NOMO-1 treated with DMSO at 0.1 percent for 48 hours (cell line): ENCODE measurements around the gene WNT3.

Source experiments
- DNase-seq: peaks from one replicate; lab custom pipeline; 2025; ENCODE audit not compliant: unreplicated experiment; lab: John Stamatoyannopoulos, UW

Gene WNT3

GRCh38 chr17:46789610-46790009 lies 28.9 kb downstream of the WNT3 start:
- DNase-seq: no peak

GRCh38 chr17:46788796-46789195 lies 29.7 kb downstream of the WNT3 start:
- DNase-seq: no peak

- no peak for DNase-seq
These were observed 30.2 kb downstream of the WNT3 start for GRCh38 chr17:46788300-46788699.

DNA sequence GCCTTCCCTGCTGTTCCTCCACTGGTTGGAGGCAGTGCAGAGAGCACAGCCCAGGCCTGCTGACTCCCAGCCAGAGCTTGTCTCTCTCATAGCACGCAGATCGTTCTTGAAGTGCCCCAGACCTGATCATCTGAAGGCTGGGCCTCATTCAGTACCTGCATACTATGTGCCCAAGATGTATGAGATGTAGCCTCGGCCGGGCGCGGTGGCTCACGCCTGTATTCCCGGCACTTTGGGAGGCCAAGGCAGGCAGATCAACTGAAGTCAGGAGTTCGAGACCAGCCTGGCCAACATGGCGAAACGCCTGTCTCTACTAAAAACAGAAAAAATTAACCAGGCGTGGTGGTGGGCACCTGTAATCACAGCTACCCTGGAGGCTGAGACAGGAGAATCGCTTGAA lies 31.0 kb downstream of the WNT3 start:
- DNase-seq: no peak

- DNase-seq: no peak
These were observed 32.8 kb downstream of the WNT3 start for GRCh38 chr17:46785696-46786095.

DNA sequence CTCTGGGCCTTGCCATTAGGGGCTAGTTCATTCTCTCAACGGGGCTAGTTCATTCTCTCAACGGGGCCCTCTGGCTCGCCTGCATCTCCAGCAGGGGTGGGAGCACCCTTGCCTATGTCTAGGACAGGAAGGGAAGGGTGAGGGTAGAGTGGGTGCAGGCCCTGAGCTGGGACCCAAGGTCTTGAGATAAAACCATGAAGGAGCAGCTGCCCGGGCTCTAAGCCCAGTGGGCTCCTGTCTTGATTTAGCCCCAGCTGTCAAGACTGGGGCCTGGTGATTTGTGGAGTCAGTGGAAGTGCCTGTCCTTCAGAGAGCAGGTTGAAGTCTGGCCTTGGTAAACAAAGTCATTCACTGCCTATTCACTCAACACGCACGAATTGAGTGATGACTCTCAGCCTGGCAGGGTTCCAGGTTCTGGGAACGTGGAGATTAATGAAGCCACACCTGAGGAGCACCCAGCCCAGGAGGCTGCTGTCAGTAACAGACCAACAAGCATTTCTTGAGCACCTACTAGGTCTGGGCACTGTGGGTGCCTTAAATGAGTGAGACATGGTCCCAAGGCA lies 35.4 kb downstream of the WNT3 start:
- DNase-seq: no peak

DNA sequence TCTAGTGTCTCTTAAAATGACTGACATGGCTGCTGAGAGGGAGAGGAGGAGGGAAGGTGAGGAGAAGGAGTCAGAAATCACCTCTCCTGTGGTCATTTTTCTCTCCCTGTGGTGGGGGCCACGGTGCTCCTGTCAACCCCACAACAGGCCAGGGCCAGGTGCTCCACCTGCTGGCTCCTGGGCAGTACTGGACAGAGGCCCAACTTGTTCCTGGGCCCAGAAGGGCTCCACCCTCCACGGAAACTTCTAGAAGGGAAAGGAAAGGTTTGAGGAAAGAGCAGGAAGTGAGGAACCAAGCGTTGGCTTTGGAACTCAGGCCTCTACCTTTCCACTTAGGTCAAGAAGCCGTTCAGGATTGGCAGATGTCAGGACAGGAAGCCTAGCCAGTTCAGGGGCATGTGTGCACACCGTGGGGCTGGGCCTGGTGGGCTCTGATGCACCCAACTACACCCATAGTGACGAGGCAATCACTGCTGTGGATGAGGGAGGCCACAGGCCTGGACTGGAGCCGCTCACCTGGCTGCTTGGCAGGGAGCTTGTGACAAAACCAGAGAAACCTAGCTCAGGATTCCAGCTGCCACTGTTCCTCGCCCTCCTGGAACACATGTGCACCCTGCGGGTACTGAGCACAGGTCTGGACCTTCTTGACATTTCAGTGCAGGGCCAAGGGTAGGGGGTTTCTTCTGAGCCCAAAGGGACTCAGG lies 36.1 kb downstream of the WNT3 start:
- DNase-seq: no peak

- no peak for DNase-seq
These were observed 38.5 kb downstream of the WNT3 start for GRCh38 chr17:46780003-46780373.

GRCh38 chr17:46777943-46778915 lies 40.3 kb downstream of the WNT3 start:
- DNase-seq: no peak

GRCh38 chr17:46776298-46777005 lies 42.0 kb downstream of the WNT3 start:
- DNase-seq: no peak

- no peak for DNase-seq
These were observed 44.3 kb downstream of the WNT3 start for GRCh38 chr17:46774108-46774737.

- no peak for DNase-seq
These were observed 44.8 kb downstream of the WNT3 start for GRCh38 chr17:46773676-46774075.

DNA sequence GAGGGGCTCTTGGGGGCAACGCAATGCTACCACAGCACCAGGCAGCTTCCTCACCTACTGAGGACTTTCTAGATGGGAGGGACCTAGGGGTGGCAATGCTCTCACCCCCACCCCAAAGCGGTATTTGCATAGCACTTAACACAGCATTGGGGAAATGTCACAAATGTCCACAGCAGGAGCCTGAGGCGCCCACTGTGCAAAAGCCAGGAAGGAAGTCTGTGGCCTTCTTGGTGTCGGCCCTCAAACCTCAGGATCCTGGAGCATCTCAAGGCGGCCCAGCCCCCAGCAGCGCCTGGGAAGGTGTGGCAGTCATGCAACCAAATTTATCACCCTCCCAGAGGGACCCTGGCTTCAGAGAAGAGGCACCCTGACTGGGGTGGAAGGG lies 45.3 kb downstream of the WNT3 start:
- no peak for DNase-seq

DNA sequence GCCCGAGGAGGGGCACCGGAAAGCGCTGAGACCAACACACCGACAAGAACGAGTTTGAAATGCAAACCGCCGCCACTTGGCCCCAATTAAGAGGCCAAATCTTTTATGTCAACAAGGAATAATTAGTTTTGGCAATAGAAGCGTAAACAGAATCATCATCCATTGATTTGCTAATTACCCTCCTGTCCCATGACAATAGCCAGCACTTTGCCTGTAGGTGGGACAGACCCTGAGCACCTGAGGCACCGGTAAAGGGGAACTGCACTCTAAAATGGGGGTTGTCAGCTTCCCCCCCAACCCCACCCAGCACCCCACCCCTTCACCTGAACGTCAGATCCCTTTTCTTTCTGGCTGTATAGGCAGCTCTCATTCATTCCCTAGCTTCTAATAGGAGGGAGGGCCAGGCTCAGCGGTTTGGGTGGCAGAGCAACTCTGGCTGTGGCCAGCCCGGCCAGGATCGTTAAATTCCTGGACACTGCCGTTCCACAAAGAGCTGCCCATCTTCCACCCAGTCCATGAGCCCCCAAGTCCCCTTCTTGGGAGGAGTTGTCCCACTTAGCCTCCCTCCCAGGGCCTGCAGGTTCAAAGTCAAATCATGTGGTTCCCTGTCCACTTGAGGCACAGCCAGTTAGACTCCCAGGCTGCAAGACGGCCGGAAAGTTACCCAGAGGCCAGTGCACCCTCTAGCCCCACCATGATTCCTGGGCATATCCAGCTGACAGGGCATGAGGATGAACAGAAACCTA lies 45.8 kb downstream of the WNT3 start:
- DNase-seq: no peak

GRCh38 chr17:46771561-46772474 lies 46.7 kb downstream of the WNT3 start:
- DNase-seq: no peak

GRCh38 chr17:46770818-46771560 lies 47.5 kb downstream of the WNT3 start:
- peak; percentile 13 for DNase-seq

DNA sequence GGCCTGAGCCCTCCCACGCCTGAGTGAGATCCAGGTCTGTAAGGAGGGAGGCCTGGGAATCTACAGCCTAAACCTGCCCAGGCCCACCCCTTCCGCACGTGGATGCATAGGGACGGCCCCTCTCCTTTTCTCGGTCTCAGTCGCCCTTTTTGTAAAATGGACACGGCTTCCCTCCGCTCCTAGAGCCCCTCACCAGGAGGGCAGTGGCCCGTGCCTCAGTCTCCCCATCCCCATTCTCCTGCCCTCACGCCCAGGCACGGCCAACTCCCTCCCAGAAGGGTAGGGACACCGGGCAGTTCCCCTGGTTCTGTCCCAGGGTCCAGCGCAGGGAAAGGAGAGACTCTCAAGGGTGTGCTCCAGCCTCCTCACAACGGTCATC lies 48.1 kb downstream of the WNT3 start:
- DNase-seq: no peak
